Tibial artery (tissue), 4 donors: ENCODE results near the gene KNL1.
"Not testable (repeated sequence)": the region's sequence is repeated elsewhere in the genome, so short reads cannot be mapped to it uniquely, and the experiment has no call there.

Source experiments
- DNase-seq, 2 donors: peaks; one replicate each; pipeline ENCODE4 v3.0.0-alpha.2; 2019
- H3K27ac ChIP-seq, 2 donors: fragments of 200-600 bp; sonication (generic) in 1 of 2; 1 replicate in 1 of 2; 2 replicates in 1 of 2; pipeline ENCODE4 v1.5.1; 2018 to 2019; ENCODE audit warnings: mild to moderate bottlenecking in 1 of 2
- H3K27me3 ChIP-seq, 2 donors: fragments of 200-600 bp; sonication (generic) in 1 of 2; one replicate each; pipeline versions ENCODE4 v1.5.1 to v1.6.0; 2016 to 2019
- H3K36me3 ChIP-seq, 3 donors: fragments of 200-600 bp; sonication (generic) in 2 of 3; one replicate each; pipeline ENCODE4 v1.5.1; 2016 to 2019; ENCODE audit warnings: mild to moderate bottlenecking in 2 of 3
- H3K4me1 ChIP-seq, 4 donors: fragments of 200-600 bp; sonication (generic) in 2 of 4; 1 replicate in 3 of 4; 2 replicates in 1 of 4; pipeline ENCODE4 v1.5.1; 2016 to 2019
- H3K4me3 ChIP-seq, 2 donors: fragments of 200-600 bp; sonication (generic) in 1 of 2; 1 replicate in 1 of 2; 2 replicates in 1 of 2; pipeline ENCODE4 v1.5.1; 2018 to 2019; ENCODE audit warnings: mild to moderate bottlenecking in 2 of 2
- H3K9me3 ChIP-seq, 3 donors: fragments of 200-600 bp; sonication (generic) in 1 of 3; one replicate each; pipeline ENCODE4 v1.5.1; 2016 to 2019
- intact Hi-C: fragments of 100-400 bp; cut with DNase I; formaldehyde crosslinking; loops from one replicate; pipeline ENCODE4 v1.15.0; 2023; ENCODE audit warnings: low total_unique reads
- TF ChIP-seq, protein P1 (sequence below), 2 experiments: fragments of 200-600 bp in 1 of 2; fragments of 450-650 bp in 1 of 2; IDR thresholded peaks; one replicate each; pipeline ENCODE4 v1.5.1; 2017 to 2019; ENCODE audit warnings: antibody characterized with exemption in 2 of 2, mild to moderate bottlenecking in 1 of 2, moderate library complexity in 1 of 2

KNL1 gene

DNA sequence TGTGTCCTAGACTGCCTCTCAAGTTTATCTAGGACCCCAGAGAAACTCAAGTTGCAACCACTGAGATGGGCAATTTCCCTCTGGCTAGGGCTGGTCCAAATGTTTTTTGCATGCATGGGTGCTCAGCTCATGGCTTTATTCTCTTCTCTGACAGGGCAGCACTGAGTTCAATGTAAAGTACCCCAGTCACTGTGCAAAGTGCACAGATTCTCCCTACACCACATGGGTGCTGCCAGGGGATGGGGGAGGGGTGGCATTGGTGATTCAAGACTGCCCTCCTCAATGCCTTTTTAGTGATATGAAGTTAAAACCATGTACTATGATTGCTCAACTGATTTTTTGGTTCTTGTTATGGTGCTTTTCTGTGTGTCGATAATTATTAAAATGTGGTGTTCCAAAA is 86.1 kb downstream of the KNL1 start:
- Histone ChIP-seq H3K9me3 (no peaks in the 10 kb centered on the region), H3K4me3 (no peak overlapping the region), H3K27me3 (no peaks in the 10 kb centered on the region), H3K27ac (no peak overlapping the region), H3K36me3 (no peaks in the 10 kb centered on the region), H3K4me1 (no peaks in the 10 kb centered on the region)
- DNase-seq = no peak
- intact Hi-C loops = no loop called here
- TF ChIP-seq, protein P1, sequence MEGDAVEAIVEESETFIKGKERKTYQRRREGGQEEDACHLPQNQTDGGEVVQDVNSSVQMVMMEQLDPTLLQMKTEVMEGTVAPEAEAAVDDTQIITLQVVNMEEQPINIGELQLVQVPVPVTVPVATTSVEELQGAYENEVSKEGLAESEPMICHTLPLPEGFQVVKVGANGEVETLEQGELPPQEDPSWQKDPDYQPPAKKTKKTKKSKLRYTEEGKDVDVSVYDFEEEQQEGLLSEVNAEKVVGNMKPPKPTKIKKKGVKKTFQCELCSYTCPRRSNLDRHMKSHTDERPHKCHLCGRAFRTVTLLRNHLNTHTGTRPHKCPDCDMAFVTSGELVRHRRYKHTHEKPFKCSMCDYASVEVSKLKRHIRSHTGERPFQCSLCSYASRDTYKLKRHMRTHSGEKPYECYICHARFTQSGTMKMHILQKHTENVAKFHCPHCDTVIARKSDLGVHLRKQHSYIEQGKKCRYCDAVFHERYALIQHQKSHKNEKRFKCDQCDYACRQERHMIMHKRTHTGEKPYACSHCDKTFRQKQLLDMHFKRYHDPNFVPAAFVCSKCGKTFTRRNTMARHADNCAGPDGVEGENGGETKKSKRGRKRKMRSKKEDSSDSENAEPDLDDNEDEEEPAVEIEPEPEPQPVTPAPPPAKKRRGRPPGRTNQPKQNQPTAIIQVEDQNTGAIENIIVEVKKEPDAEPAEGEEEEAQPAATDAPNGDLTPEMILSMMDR (IDR thresholded peaks at IDR 0.05) = no peak

DNA sequence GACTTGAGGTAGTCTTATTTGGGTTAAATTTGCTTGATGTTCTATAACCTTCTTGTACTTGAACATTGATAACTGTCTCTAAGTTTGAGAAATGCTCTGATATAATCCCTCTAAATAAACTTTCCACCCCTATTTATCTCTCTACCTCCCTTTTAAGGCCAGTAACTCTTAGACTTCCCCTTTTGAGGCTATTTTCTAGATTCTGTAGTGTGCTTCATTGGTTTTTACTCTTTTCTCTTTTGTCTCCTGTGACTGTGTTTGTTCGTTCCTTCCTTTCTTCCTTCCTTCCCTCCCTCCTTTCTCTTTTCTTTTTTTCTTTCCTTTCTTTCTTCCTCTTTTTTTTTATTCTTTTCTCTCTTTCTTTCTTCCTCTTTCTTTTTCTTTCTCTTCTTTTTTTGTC is 86.9 kb downstream of the KNL1 start:
- DNase-seq, H3K27me3 ChIP-seq, H3K4me3 ChIP-seq, H3K9me3 ChIP-seq, intact Hi-C loops, H3K27ac ChIP-seq, H3K36me3 ChIP-seq, H3K4me1 ChIP-seq: not testable (repeated sequence)

DNA sequence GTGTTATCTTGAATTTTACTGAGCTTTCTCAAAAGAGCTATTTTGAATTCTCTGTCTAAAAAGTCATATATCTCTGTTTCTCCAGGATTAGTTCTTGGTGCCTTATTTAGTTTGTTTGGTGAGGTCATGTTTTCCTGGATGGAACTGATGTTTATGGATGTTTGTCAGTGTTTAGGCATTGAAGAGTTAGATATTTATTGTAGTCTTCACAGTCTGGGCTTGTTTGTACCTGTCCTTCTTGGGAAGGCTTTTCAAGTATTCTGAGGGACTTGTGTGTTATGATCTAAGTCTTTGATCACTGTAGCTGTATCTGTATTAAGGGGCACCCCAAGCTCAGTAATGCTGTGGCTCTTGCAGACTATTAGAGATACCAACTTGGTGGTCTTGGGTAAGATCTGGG is 90.3 kb downstream of the KNL1 start:
- Histone ChIP-seq H3K9me3 (no peaks in the 10 kb centered on the region), H3K27ac (no peak overlapping the region), H3K36me3 (peaks cover 0 to 9% (median 0%) of the 10 kb centered on the region in 3 donors), H3K27me3 (no peaks in the 10 kb centered on the region), H3K4me1 (no peaks in the 10 kb centered on the region), H3K4me3 (no peak overlapping the region)
- TF ChIP-seq, protein P1 (IDR thresholded peaks at IDR 0.05) = no peak
- intact Hi-C loops = no loop called here
- no peak for DNase-seq

DNA sequence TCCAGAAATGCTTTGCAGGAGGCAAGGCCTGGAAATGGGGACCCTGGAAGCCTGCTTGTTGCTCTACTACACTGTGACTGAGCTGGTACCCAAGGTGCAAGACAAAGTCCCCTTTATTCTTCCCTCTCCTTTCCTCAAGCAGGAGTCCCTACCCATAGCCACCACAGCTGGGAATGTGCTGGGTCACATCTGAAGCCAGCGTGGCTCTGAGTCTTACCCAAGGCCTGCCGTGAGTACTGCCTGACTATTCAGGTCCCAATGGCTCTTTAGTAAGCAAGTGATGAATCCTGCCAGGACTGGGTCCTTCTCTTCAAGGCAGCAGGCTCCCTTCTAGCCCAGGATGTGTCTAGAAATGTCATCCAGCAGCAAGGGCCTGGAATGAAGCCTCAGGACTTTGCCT is 91.3 kb downstream of the KNL1 start:
- DNase-seq = no peak
- intact Hi-C loops = no loop called here
- H3K4me1 ChIP-seq = no peaks in the 10 kb centered on the region
- H3K36me3 ChIP-seq = peaks cover 0 to 9% (median 0%) of the 10 kb centered on the region in 3 donors
- H3K27me3 ChIP-seq = no peaks in the 10 kb centered on the region
- no peaks in the 10 kb centered on the region for H3K9me3 ChIP-seq
- no peak overlapping the region for H3K4me3 ChIP-seq
- no peak overlapping the region for H3K27ac ChIP-seq
- TF ChIP-seq, protein P1 (IDR thresholded peaks at IDR 0.05) = no peak

DNA sequence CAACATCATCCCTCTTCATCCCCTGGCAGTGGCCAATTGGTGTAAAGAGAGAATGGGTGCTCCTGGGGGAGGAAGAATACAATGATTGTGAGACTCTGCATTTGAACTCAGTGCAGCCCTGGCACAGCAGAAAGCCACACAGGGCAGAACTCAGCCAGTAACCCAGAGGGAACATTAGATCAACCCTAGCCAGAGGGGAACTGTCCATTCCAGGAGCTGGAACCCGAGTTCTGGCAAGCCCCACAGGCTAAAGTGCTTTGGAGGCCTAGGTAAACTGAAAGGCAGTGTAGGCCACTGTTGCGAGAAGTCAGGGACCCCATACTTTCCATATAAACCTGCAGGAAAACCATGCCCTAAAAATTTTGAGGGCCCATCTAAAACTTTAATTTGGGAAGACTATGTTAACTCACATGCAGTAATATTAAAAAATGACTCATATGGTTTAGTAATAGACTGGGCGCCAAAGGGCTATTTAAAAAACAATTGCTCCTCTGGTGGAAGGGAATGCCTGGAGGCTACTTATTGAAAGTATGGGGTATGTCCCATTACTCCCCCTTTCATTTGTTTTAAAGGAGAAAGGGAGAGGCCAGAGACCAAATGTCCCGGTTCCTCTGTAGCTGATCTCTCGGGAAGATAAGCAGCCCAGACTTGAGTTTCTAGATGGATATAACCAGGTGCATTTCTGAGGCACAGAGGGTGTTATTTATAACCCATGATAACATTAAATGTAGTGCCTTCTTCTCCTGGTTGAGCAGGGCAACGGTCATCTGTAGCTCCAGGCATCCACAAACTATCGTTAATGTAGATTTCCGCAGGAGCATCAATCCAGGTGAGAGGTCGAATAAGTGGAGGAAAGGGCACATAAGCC is 95.1 kb downstream of the KNL1 start:
- intact Hi-C loops = no loop called here
- DNase-seq = no peak
- H3K9me3 ChIP-seq = no peaks in the 10 kb centered on the region
- H3K36me3 ChIP-seq = peaks cover 0 to 20% (median 11%) of the 10 kb centered on the region in 3 donors
- TF ChIP-seq, protein P1 (IDR thresholded peaks at IDR 0.05) = no peak
- no peak overlapping the region for H3K27ac ChIP-seq
- H3K4me3 ChIP-seq = no peak overlapping the region
- peaks cover 0 to 10% (median 8%) of the 10 kb centered on the region in 4 donors for H3K4me1 ChIP-seq
- no peaks in the 10 kb centered on the region for H3K27me3 ChIP-seq

DNA sequence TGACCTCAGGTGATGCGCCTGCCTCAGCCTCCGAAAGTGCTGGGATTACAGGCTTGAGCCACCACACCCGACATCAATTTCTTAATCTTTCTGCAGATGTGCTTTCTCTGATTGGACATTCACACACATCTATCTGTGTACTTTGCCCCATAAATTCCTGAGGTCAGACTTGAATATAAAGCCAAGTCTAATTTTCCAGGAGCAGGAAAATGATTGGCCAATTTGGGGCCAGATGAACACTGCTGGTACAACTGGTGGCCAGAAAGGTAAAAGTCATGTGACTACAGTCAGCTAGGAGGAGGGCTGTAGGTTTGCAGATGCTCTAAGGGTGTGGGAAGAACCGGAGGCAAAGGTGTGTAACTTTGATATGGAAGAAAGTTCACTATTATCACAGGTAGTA is 97.7 kb downstream of the KNL1 start:
- intact Hi-C loops = no loop called here
- TF ChIP-seq, protein P1 (IDR thresholded peaks at IDR 0.05) = no peak
- Histone ChIP-seq H3K9me3 (no peaks in the 10 kb centered on the region), H3K4me1 (peaks cover 0 to 22% (median 17%) of the 10 kb centered on the region in 4 donors), H3K36me3 (peaks cover 0 to 20% (median 11%) of the 10 kb centered on the region in 3 donors), H3K27ac (no peak overlapping the region), H3K27me3 (no peaks in the 10 kb centered on the region), H3K4me3 (no peak overlapping the region)
- DNase-seq = no peak
